22Rv1 (cell line): ENCODE results near the gene SP100.
"Not testable (repeated sequence)": the region's sequence is repeated elsewhere in the genome, so short reads cannot be mapped to it uniquely, and the experiment has no call there.

Experiments
- H3K27ac ChIP-seq: fragments of 450-650 bp; 2 replicates; pipeline ENCODE4 v1.5.1; 2017
- ZFX ChIP-seq: fragments of 450-650 bp; IDR thresholded peaks from 2 replicates; pipeline ENCODE4 v1.6.1; 2017; ENCODE audit warnings: antibody characterized with exemption, borderline replicate concordance
- TF ChIP-seq, protein P1 (sequence below): fragments of 450-650 bp; IDR thresholded peaks from 2 replicates; pipeline ENCODE4 v1.5.1; 2017; ENCODE audit warnings: mild to moderate bottlenecking

SP100 gene

DNA sequence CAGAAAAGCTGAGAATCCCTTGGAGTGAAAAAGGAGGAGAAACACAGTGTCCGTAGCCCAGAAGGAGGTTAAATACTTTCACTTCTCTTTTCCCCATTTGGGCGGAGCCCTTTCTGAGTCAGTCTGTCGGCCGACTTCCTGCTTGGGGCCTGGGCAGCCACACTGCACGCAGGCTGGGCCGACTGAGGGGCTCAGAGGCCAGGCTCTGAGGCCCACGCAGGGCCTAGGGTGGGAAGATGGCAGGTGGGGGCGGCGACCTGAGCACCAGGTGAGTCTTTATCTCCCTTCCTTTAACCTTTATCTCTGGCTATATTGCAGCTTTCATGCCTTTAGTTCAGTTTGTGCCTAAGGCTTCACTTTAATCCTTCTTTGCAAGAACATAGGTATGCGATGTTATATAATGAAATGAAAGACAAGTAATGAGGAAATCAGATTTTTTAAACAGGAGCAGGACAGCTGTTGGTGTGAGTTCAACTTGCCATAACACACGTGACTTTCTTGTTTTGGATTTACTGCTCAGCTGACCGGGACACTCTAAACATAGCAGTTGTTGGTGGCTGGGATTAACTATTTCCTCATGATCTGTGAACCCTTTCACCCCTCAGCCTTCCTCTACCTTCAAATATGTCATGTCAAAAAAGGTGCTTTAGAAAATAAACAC lies at the start of gene SP100:
Gene SP100 (plus strand): TSS at position 141 of the 661 bp plus-strand sequence. CDS start 96 bp downstream, at position 237.
- H3K27ac ChIP-seq, result no peak within 1 kb of the TSS
- no peak for TF ChIP-seq ZFX
- TF ChIP-seq, protein P1, sequence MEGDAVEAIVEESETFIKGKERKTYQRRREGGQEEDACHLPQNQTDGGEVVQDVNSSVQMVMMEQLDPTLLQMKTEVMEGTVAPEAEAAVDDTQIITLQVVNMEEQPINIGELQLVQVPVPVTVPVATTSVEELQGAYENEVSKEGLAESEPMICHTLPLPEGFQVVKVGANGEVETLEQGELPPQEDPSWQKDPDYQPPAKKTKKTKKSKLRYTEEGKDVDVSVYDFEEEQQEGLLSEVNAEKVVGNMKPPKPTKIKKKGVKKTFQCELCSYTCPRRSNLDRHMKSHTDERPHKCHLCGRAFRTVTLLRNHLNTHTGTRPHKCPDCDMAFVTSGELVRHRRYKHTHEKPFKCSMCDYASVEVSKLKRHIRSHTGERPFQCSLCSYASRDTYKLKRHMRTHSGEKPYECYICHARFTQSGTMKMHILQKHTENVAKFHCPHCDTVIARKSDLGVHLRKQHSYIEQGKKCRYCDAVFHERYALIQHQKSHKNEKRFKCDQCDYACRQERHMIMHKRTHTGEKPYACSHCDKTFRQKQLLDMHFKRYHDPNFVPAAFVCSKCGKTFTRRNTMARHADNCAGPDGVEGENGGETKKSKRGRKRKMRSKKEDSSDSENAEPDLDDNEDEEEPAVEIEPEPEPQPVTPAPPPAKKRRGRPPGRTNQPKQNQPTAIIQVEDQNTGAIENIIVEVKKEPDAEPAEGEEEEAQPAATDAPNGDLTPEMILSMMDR, result no peak

DNA sequence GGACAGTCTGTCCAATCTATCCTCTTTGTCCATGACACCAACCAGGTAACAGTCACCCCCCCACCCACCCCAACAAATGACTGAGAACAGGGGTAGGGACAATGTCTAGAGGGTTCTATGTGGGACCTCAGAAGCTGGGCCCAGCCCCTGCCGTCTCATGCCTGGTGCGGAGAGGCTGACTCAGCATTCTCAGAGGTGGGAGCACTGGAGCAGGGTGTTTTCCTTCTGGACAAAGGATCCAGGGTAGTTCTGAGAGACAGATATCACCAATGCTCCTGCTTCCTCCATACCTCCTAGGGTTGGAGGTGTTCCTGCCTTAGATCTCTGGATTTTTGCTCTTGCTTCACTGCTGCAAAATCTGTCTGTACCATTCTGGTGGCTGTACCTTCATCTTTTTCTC lies 33.9 kb upstream of the SP100 start:
- no peak for TF ChIP-seq ZFX
- TF ChIP-seq, protein P1, result no peak
- no peak overlapping the region for H3K27ac ChIP-seq

DNA sequence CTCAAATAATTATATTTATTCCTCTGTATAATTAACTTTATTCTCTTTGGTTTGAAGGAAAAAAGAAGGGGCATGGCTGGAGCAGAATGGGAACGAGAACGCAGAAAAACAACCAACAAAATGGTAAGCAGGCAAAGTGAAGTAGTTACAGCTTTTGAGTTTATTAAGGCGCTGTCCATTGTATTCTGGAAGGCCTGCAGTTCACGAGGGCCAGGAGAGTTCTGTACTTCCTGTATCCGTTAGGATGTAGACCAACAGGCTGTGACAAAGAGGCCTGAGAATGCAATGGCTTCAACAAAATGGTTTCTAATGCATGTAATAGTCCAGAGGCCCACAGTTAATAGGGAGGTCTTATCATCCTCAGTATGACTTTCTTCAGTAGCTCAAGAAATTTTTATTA lies 32.5 kb upstream of the SP100 start:
- H3K27ac ChIP-seq, result no peak overlapping the region
- TF ChIP-seq, protein P1, result no peak
- no peak for TF ChIP-seq ZFX

DNA sequence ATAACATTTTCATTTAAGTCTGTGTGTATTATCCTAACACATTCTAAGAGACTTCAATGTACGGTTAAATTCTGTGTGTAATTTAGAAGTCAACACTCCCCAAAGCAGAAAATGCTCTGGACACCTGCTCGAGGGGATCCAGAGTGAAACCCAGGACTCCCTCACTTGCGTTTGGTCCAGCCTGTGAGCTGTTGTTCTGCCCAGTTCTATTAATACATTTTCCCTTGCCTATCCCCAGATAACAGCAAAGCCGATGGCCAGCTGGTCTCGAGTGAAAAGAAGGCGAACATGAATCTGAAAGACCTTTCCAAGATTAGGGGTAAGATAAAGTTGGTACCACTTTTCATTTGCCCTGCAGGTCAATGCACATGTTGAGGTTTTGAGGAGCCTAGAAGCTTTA lies 31.0 kb upstream of the SP100 start:
- no peak overlapping the region for H3K27ac ChIP-seq
- TF ChIP-seq, protein P1, result no peak
- TF ChIP-seq ZFX, result no peak

DNA sequence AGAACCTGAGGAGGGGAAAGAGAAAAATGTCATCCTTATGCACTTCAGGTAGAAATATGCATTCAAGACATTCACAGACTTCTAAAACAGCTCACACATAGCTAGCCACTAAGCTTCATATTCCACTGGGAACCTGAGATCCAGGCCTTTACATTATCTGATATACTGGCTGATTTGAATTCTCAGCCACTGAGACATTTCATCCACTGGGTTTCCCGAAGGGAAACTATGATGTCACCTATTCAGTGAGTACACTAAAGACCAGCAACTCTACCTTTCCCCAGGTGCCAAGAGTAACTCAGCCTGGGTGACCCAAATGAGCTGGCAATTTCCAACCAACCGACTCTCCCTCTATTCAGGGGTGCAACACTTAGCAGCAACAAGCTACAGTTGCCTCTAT lies 21.7 kb upstream of the SP100 start:
- H3K27ac ChIP-seq, result no peak overlapping the region
- TF ChIP-seq, protein P1, result no peak
- TF ChIP-seq ZFX, result no peak

DNA sequence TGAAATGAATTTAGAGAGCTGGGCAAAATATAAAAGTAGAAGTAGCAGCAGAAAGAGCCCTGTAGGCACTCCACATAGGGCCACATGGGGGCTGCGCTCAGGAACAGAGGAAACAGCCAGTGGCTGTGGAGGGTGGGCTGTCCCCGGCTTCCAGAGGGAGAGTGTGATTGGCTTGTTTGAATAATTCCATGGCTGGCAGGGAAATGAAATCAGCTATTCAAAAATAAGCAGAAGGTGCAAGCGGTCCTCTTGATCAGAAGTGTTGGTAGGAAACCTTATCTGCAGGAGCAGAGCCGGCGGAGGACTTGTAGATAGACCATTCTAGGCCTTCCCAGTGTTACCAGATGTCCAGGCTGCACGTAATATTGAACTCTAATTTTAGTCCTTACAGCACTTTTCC lies 17.3 kb upstream of the SP100 start:
- H3K27ac ChIP-seq, result not testable (repeated sequence)

DNA sequence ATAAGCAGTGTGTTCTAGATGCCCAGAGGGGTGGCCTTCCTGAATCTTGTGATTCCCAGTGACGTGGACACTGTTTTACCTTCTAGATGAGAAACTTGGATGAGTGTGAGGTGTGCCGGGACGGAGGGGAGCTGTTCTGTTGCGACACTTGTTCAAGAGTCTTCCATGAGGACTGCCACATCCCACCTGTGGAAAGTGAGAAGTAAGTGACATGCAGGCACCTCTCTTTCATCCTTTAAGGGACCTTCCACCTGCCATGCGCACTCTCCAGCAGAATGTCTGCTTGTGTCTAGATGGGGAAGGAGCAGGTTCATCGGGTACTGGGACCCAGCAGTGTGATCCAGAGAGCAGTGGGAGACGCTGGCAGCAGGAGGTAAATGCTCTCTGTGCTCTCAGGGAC lies 16.0 kb upstream of the SP100 start:
- no peak overlapping the region for H3K27ac ChIP-seq
- TF ChIP-seq, protein P1, result no peak
- TF ChIP-seq ZFX, result no peak

DNA sequence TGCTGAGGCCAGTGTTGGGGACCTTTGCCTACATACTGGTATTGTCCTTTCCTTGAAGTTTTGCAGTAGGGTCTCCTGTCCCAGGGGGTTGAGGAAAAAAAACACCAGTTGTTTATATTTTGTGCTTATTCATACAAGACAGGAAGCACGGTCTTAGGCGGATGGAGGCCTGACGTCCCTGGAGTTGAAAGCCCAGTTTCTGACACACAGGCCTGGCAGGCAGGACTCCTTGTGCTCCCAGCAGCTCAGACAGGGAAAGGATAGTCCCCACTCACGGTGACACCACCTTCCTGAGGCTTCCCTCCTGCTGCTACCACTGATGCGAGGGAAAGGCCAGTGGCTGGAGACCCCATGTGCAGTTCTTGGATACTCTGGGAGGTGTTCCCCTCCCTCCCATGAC lies 15.5 kb upstream of the SP100 start:
- TF ChIP-seq, protein P1, result no peak
- no peak for TF ChIP-seq ZFX
- H3K27ac ChIP-seq, result no peak overlapping the region

DNA sequence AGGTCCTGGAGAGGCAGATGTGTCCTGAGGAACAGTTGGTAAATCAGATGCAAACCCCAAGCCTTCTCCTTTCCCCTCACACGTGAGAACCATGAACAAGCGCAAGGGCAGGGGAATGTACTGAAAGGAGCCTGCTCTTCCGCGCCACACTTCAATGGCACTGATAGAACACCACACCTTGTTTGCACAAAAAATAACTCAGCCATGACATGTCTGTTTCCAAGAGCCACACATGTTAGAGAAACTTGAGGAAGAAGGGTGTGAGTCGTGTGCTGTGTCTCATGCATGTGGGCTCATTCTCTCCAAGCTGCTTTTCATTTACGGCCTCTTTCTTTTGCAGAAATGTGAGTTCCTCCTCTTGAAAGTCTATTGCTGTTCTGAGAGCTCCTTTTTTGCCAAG lies 15.0 kb upstream of the SP100 start:
- H3K27ac ChIP-seq, result not testable (repeated sequence)
